K562 (cell line): ENCODE measurements around the gene PYCR2. TPM values are rescaled to one million over a fixed set of nuclear protein-coding genes. Genes with fewer than 3 reads are reported as not detected.

Experiments used
- CBX2 ChIP-seq: fragments of 200-600 bp; sonication (generic); IDR thresholded peaks from one replicate; pipeline ENCODE4 v1.6.1; 2012; ENCODE audit warnings: mild to moderate bottlenecking, low read length, inconsistent platforms; ENCODE audit not compliant: insufficient read depth, poor library complexity, severe bottlenecking
- CCAR2 ChIP-seq: fragments of 200-400 bp; formaldehyde crosslinking; IDR thresholded peaks from 2 replicates; pipeline ENCODE4 v1.6.1; 2017; ENCODE audit warnings: mild to moderate bottlenecking, low read depth, low read length
- CEBPG ChIP-seq, 3 experiments: fragments of 200-800 bp in 1 of 3; sonication (Bioruptor generic) in 1 of 3; sonication (generic) in 1 of 3; formaldehyde crosslinking in 1 of 3; IDR thresholded peaks in 2 of 3; conservative IDR thresholded peaks in 1 of 3; 2 replicates each; pipeline versions ENCODE4 v1.6.1 to v1.8.0; 2016 to 2022; ENCODE audit warnings: missing compliant biosample characterization in 2 of 3, missing genetic modification characterization in 2 of 3, mild to moderate bottlenecking in 1 of 3, missing genetic modification reagents in 1 of 3
- CHD4 ChIP-seq: fragments of 200-600 bp; sonication (generic); IDR thresholded peaks from 3 replicates; pipeline ENCODE4 v1.6.1; 2012; ENCODE audit warnings: low read depth, mild to moderate bottlenecking, mixed read lengths, low read length, inconsistent platforms; ENCODE audit not compliant: insufficient read depth, insufficient replicate concordance, poor library complexity, severe bottlenecking
- GATA2 ChIP-seq: sonication (generic); formaldehyde crosslinking; IDR thresholded peaks from 2 replicates; pipeline ENCODE4 v1.4.0; 2020; ENCODE audit warnings: mild to moderate bottlenecking, missing genetic modification reagents
- HDAC2 ChIP-seq: fragments of 450-650 bp; IDR thresholded peaks from 2 replicates; pipeline ENCODE4 v1.6.1; 2016; ENCODE audit warnings: mild to moderate bottlenecking
- MED1 ChIP-seq: sonication (generic); formaldehyde crosslinking; IDR thresholded peaks from 2 replicates; pipeline ENCODE4 v1.8.1; 2023; ENCODE audit warnings: missing genetic modification reagents, borderline replicate concordance
- MIER1 ChIP-seq: fragments of 450-650 bp; IDR thresholded peaks from 2 replicates; pipeline ENCODE4 v1.6.1; 2016; ENCODE audit warnings: antibody characterized with exemption, mild to moderate bottlenecking, low read depth
- MTA3 ChIP-seq: fragments of 450-650 bp; formaldehyde crosslinking; IDR thresholded peaks from 2 replicates; pipeline ENCODE4 v1.6.1; 2017; ENCODE audit warnings: mild to moderate bottlenecking, borderline replicate concordance
- RBFOX2 ChIP-seq: fragments of 200-400 bp; formaldehyde crosslinking; IDR thresholded peaks from 2 replicates; pipeline ENCODE4 v1.6.1; 2017; ENCODE audit warnings: low read depth, mild to moderate bottlenecking, low read length, moderate library complexity
- ZC3H8 ChIP-seq: fragments of 450-650 bp; IDR thresholded peaks from 2 replicates; pipeline ENCODE4 v1.6.1; 2017
- ZKSCAN3 ChIP-seq: fragments of 250-450 bp; sonication (Bioruptor Pico); IDR thresholded peaks from 2 replicates; pipeline ENCODE4 v1.4.0; 2020
- ZNF384 ChIP-seq: IDR thresholded peaks from 2 replicates; pipeline ENCODE4 v1.6.1; 2012; ENCODE audit warnings: low read depth, low read length, improper control_type of control experiment
- ZNF584 ChIP-seq: fragments of 200-800 bp; sonication (Bioruptor generic); IDR thresholded peaks from 2 replicates; pipeline ENCODE4 v1.6.1; 2016; ENCODE audit warnings: low read depth, mild to moderate bottlenecking, missing genetic modification characterization, missing compliant biosample characterization
- ZNF76 ChIP-seq: fragments of 250-450 bp; sonication (Bioruptor Pico); IDR thresholded peaks from 2 replicates; pipeline ENCODE4 v1.4.0; 2020; ENCODE audit warnings: mild to moderate bottlenecking, moderate library complexity, borderline replicate concordance
- polyA plus RNA-seq, 8 experiments: library from polyadenylated mRNA; depleted of rRNA in 4 of 8; stranded (reverse) in 5 of 8; unstranded in 3 of 8; fragments of >200 nt; fragmentation: Nextera tagmentation in 2 of 8; fragmentation: Illumina TruSeq in 1 of 8; extraction: Ambion mirVana in 2 of 8; extraction: Trizol in 1 of 8; gene quantifications; 2 replicates each; pipeline versions ENCODE4 v1.2.1 to v1.2.3, GENCODE V29; 2011 to 2014; ENCODE audit warnings: inconsistent platforms in 1 of 8, missing spikeins in 1 of 8
- total RNA-seq, 7 experiments: library from RNA; depleted of rRNA in 6 of 7; stranded (reverse); fragments of >200 nt in 6 of 7; fragmentation: Illumina TruSeq in 2 of 7; extraction: Trizol in 2 of 7; gene quantifications; 2 replicates each; pipeline versions ENCODE4 v1.2.1 to v1.2.3, GENCODE V29; 2011 to 2021; ENCODE audit warnings: low replicate concordance in 1 of 7
- TF ChIP-seq, protein P1 (sequence below): fragments of 450-650 bp; IDR thresholded peaks from one replicate; pipeline ENCODE4 v1.6.1; 2018; ENCODE audit warnings: mild to moderate bottlenecking, moderate library complexity; ENCODE audit not compliant: partially characterized antibody
- TF ChIP-seq, protein P2 (sequence below): sonication (generic); formaldehyde crosslinking; IDR thresholded peaks from 2 replicates; pipeline ENCODE4 v1.8.0; 2022; ENCODE audit warnings: mild to moderate bottlenecking, missing genetic modification reagents
- TF ChIP-seq, protein P3 (sequence below): fragments of 450-650 bp; IDR thresholded peaks from 2 replicates; pipeline ENCODE4 v1.7.1; 2018; ENCODE audit warnings: mild to moderate bottlenecking, low read depth; ENCODE audit not compliant: partially characterized antibody

Gene PYCR2
- total and polyA plus RNA-seq, 9 of the 15 experiments (the other 6 are each of a cell fraction or from before 2014, with no cell fraction given) = 5.5 to 219 (median 127) TPM

DNA sequence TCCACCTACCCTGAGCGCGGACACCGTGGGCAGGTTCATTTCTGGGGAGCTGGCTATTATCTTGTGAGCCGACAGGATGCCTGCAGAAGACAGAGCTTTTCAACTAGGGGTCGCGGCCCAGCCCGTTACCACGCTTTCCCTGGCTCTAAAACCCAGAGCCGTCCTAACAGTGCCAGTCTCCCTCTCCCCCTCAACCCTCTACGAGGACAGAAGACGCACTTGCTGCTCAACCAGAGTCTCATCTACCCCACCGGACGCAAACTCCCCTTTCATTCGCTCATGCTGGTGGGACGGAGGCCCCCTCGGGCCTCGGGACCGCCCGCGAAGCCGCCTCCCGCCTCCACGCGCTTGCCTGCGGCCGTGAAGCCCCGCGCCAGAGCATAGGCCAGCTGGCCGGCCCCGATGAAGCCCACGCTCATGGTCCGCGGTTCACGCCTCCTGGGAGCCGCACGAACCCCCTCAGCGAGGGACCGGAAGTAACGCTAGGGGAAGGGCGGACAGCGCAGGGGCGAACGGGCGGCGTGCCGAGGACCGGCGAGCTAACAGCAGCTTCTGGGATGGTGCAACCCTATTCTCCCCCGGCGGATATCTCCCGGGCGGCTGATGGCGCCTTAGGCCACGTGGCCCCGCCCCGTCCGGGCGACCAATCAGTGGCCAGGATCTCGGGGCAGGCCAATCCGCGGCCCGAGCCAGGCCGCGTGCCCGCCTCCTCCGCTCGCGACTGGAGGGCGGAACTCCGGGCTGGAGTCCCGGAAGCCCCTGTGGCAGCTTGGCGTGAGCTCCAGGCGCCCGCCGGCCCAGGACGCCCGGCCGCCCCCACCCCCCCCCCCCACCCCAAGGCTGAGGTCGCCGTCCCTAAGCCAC is at the start of gene PYCR2 (continued):
- TF ChIP-seq RBFOX2 (peak; percentile 99), CEBPG (CRISPR knock-in tag; IDR thresholded peaks at IDR 0.05) (peak; percentile 92), CEBPG (tag; conservative IDR thresholded peaks at IDR 0.05 in 1 of 2, IDR thresholded peaks at IDR 0.05 in 1 of 2) (peak; percentile 55 to 89; a peak in 3 of 4 replicates), MTA3 (peak; percentile 76; the same call in 1 of the 2 replicates), GATA2 (CRISPR knock-in tag) (no peak), ZNF76 (CRISPR knock-in tag) (peak; percentile 70; the same call in 1 of the 2 replicates), CCAR2 (no peak), ZKSCAN3 (CRISPR knock-in tag) (no peak), ZC3H8 (no peak; the same call in 1 of the 2 replicates), MED1 (CRISPR knock-in tag) (no peak), ZNF384 (0 out of 2 replicates have a peak, but pooled peaks have one; percentile 18), MIER1 (no peak), CHD4 (no peak), CBX2 (no peak), HDAC2 (no peak), ZNF584 (no peak)
- TF ChIP-seq, protein P1, sequence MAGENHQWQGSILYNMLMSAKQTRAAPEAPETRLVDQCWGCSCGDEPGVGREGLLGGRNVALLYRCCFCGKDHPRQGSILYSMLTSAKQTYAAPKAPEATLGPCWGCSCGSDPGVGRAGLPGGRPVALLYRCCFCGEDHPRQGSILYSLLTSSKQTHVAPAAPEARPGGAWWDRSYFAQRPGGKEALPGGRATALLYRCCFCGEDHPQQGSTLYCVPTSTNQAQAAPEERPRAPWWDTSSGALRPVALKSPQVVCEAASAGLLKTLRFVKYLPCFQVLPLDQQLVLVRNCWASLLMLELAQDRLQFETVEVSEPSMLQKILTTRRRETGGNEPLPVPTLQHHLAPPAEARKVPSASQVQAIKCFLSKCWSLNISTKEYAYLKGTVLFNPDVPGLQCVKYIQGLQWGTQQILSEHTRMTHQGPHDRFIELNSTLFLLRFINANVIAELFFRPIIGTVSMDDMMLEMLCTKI = no peak
- TF ChIP-seq, protein P2, sequence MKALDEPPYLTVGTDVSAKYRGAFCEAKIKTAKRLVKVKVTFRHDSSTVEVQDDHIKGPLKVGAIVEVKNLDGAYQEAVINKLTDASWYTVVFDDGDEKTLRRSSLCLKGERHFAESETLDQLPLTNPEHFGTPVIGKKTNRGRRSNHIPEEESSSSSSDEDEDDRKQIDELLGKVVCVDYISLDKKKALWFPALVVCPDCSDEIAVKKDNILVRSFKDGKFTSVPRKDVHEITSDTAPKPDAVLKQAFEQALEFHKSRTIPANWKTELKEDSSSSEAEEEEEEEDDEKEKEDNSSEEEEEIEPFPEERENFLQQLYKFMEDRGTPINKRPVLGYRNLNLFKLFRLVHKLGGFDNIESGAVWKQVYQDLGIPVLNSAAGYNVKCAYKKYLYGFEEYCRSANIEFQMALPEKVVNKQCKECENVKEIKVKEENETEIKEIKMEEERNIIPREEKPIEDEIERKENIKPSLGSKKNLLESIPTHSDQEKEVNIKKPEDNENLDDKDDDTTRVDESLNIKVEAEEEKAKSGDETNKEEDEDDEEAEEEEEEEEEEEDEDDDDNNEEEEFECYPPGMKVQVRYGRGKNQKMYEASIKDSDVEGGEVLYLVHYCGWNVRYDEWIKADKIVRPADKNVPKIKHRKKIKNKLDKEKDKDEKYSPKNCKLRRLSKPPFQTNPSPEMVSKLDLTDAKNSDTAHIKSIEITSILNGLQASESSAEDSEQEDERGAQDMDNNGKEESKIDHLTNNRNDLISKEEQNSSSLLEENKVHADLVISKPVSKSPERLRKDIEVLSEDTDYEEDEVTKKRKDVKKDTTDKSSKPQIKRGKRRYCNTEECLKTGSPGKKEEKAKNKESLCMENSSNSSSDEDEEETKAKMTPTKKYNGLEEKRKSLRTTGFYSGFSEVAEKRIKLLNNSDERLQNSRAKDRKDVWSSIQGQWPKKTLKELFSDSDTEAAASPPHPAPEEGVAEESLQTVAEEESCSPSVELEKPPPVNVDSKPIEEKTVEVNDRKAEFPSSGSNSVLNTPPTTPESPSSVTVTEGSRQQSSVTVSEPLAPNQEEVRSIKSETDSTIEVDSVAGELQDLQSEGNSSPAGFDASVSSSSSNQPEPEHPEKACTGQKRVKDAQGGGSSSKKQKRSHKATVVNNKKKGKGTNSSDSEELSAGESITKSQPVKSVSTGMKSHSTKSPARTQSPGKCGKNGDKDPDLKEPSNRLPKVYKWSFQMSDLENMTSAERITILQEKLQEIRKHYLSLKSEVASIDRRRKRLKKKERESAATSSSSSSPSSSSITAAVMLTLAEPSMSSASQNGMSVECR (CRISPR knock-in tag) = peak; percentile 97
- TF ChIP-seq, protein P3, sequence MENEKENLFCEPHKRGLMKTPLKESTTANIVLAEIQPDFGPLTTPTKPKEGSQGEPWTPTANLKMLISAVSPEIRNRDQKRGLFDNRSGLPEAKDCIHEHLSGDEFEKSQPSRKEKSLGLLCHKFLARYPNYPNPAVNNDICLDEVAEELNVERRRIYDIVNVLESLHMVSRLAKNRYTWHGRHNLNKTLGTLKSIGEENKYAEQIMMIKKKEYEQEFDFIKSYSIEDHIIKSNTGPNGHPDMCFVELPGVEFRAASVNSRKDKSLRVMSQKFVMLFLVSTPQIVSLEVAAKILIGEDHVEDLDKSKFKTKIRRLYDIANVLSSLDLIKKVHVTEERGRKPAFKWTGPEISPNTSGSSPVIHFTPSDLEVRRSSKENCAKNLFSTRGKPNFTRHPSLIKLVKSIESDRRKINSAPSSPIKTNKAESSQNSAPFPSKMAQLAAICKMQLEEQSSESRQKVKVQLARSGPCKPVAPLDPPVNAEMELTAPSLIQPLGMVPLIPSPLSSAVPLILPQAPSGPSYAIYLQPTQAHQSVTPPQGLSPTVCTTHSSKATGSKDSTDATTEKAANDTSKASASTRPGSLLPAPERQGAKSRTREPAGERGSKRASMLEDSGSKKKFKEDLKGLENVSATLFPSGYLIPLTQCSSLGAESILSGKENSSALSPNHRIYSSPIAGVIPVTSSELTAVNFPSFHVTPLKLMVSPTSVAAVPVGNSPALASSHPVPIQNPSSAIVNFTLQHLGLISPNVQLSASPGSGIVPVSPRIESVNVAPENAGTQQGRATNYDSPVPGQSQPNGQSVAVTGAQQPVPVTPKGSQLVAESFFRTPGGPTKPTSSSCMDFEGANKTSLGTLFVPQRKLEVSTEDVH = peak; percentile 74
